Left lung (tissue), 10 donors: Measurements from ENCODE around the gene FOXJ1. TPM values are rescaled to one million over a fixed set of nuclear protein-coding genes. Genes with fewer than 3 reads are reported as not detected.

Source experiments
- ATAC-seq: fragments of 200-7000 bp; cut with Tn5 transposase; one replicate; pipeline ENCODE4 v1.9.1; 2020; ENCODE audit warnings: moderate library complexity
- DNase-seq, 4 donors: peaks; one replicate each; pipeline ENCODE4 v3.0.0-alpha.2; 2013 to 2020
- H3K27ac ChIP-seq, 2 donors: fragments of 200-600 bp; sonication (generic) in 1 of 2; one replicate each; pipeline versions ENCODE4 v1.5.0 to v1.8.0; 2020 to 2021
- H3K27me3 ChIP-seq, 2 donors: fragments of 200-600 bp; sonication (generic) in 1 of 2; one replicate each; pipeline versions ENCODE4 v1.5.0 to v1.8.0; 2020 to 2021
- H3K36me3 ChIP-seq, 2 donors: fragments of 200-600 bp; sonication (generic) in 1 of 2; one replicate each; pipeline versions ENCODE4 v1.5.0 to v1.8.0; 2020 to 2021
- H3K4me1 ChIP-seq, 2 donors: fragments of 200-600 bp; one replicate each; pipeline ENCODE4 v1.8.0; 2021
- H3K4me3 ChIP-seq, 2 donors: fragments of 200-600 bp; sonication (generic) in 1 of 2; one replicate each; pipeline versions ENCODE4 v1.5.0 to v1.8.0; 2020 to 2021; ENCODE audit warnings: mild to moderate bottlenecking in 1 of 2
- H3K9me3 ChIP-seq, 2 donors: fragments of 200-600 bp; sonication (generic) in 1 of 2; one replicate each; pipeline versions ENCODE4 v1.5.0 to v1.8.0; 2020 to 2021
- CTCF ChIP-seq, 2 donors: fragments of 200-600 bp; sonication (generic) in 1 of 2; IDR thresholded peaks; one replicate each; pipeline versions ENCODE4 v1.5.0 to v1.8.0; 2021; ENCODE audit warnings: antibody characterized with exemption in 2 of 2
- intact Hi-C, 2 donors: fragments of 100-400 bp; cut with DNase I; formaldehyde crosslinking; loops; one replicate each; pipeline versions ENCODE4 v1.11.2 to v1.14.2; 2022
- polyA plus RNA-seq, 6 donors: library from polyadenylated mRNA; unstranded; fragments of 120-200 nt; gene quantifications; one replicate each; pipeline ENCODE4 v1.2.1, GENCODE V29; 2013; ENCODE audit not compliant: insufficient read length in 6 of 6
- total RNA-seq, 2 donors: library from RNA; stranded (reverse); fragmentation: NEBNext Ultra II Directional; extraction: Animal tissue kit (Norgen Biotek cat#: 25700); gene quantifications; one replicate each; pipeline ENCODE4 v1.2.1, GENCODE V29; 2021
- donor health status: DM: no; HTN: yes; CAD: no.
- donor health status: DM: no; HTN: no; CAD: no.

FOXJ1 gene
- total and polyA plus RNA-seq, 8 donors = 7.7 to 30.4 (median 19.1) TPM

GRCh38 chr17:76138234-76138895 lies 2.7 kb downstream of the FOXJ1 start:
- peaks cover 26 to 72% of the 10 kb centered on the region in 2 donors for H3K27me3 ChIP-seq
- peak in 2 of 4 donors; percentile 61 to 78 for DNase-seq
- H3K9me3 ChIP-seq = no peaks in the 10 kb centered on the region
- TF ChIP-seq CTCF (IDR thresholded peaks at IDR 0.05) = no peak
- peak overlapping the region; percentile 10 to 23 for H3K4me3 ChIP-seq
- peaks cover 13 to 31% of the 10 kb centered on the region in 2 donors for H3K4me1 ChIP-seq
- H3K27ac ChIP-seq = peak overlapping the region in 1 of 2 donors; percentile 39
- intact Hi-C loops = no loop called here
- ATAC-seq = peak; percentile 56
- no peaks in the 10 kb centered on the region for H3K36me3 ChIP-seq

- peak in 1 of 4 donors; percentile 74 for DNase-seq
- Histone ChIP-seq H3K4me1 (peaks cover 13 to 34% of the 10 kb centered on the region in 2 donors), H3K27ac (peak overlapping the region in 1 of 2 donors; percentile 39), H3K27me3 (peaks cover 29 to 72% of the 10 kb centered on the region in 2 donors), H3K4me3 (peak overlapping the region in 1 of 2 donors; percentile 23), H3K9me3 (no peaks in the 10 kb centered on the region), H3K36me3 (no peaks in the 10 kb centered on the region)
- no peak for ATAC-seq
- no peak for TF ChIP-seq CTCF (IDR thresholded peaks at IDR 0.05)
- intact Hi-C loops = no loop called here
Observed at GRCh38 chr17:76137351-76138233, 3.5 kb downstream of the FOXJ1 start.

GRCh38 chr17:76137001-76137350 lies 4.1 kb downstream of the FOXJ1 start:
- H3K27ac ChIP-seq = no peak overlapping the region
- H3K4me3 ChIP-seq = no peak overlapping the region
- no peaks in the 10 kb centered on the region for H3K36me3 ChIP-seq
- ATAC-seq (no peak), DNase-seq (no peak)
- no peaks in the 10 kb centered on the region for H3K9me3 ChIP-seq
- peaks cover 29 to 69% of the 10 kb centered on the region in 2 donors for H3K27me3 ChIP-seq
- H3K4me1 ChIP-seq = peaks cover 13 to 34% of the 10 kb centered on the region in 2 donors
- TF ChIP-seq CTCF (IDR thresholded peaks at IDR 0.05) = no peak
- intact Hi-C loops = no loop called here

GRCh38 chr17:76136276-76137000 lies 4.6 kb downstream of the FOXJ1 start:
- ATAC-seq (no peak), DNase-seq (no peak)
- H3K27ac ChIP-seq = no peak overlapping the region
- intact Hi-C loops = no loop called here
- TF ChIP-seq CTCF (IDR thresholded peaks at IDR 0.05) = no peak
- H3K27me3 ChIP-seq = peaks cover 29 to 64% of the 10 kb centered on the region in 2 donors
- no peaks in the 10 kb centered on the region for H3K9me3 ChIP-seq
- H3K4me1 ChIP-seq = peaks cover 10 to 29% of the 10 kb centered on the region in 2 donors
- H3K4me3 ChIP-seq = no peak overlapping the region
- H3K36me3 ChIP-seq = no peaks in the 10 kb centered on the region
